ENCODE results near the gene TRIM62.

Gene TRIM62

DNA sequence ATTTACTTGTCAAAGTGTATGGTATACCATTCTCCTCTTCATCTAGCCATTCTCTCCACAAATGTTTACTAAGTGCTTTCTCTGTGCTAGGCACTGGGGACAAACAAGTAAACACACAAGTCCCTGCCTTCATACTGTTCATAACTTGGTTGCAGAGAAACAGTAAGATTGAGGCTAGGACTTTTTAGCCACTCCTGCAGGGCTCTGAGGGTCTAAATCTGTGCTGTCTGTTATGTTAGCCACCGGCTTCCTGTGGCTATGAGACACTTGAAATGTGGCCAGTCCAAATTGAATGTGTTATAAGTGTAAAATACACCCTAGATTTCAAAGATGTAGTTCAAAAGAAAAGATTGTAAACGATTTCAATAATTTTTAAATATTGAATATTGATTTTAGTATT lies 50.7 kb downstream of the TRIM62 start:
- Histone ChIP-seq H2AFZ (no peak overlapping the region), H3K4me1 (peaks cover 4% of the 10 kb centered on the region), H3K79me2 (no peaks in the 10 kb centered on the region), H3K9me3 (ENCODE audit: control insufficient read depth, low read length) (no peaks in the 10 kb centered on the region), H3K27ac (no peak overlapping the region), H3K36me3 (ENCODE audit: control insufficient read depth, insufficient read depth, low read length) (no peaks in the 10 kb centered on the region), H3K4me3 (ENCODE audit: low read depth, low read length) (no peak overlapping the region), H3K27me3 (ENCODE audit: control insufficient read depth, insufficient read depth, low read length) (no peaks in the 10 kb centered on the region), H3K9ac (no peak overlapping the region), H3K4me2 (ENCODE audit: low read length) (no peak overlapping the region)
- TF ChIP-seq, protein P1, sequence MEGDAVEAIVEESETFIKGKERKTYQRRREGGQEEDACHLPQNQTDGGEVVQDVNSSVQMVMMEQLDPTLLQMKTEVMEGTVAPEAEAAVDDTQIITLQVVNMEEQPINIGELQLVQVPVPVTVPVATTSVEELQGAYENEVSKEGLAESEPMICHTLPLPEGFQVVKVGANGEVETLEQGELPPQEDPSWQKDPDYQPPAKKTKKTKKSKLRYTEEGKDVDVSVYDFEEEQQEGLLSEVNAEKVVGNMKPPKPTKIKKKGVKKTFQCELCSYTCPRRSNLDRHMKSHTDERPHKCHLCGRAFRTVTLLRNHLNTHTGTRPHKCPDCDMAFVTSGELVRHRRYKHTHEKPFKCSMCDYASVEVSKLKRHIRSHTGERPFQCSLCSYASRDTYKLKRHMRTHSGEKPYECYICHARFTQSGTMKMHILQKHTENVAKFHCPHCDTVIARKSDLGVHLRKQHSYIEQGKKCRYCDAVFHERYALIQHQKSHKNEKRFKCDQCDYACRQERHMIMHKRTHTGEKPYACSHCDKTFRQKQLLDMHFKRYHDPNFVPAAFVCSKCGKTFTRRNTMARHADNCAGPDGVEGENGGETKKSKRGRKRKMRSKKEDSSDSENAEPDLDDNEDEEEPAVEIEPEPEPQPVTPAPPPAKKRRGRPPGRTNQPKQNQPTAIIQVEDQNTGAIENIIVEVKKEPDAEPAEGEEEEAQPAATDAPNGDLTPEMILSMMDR (IDR thresholded peaks at IDR 0.05) = no peak

DNA sequence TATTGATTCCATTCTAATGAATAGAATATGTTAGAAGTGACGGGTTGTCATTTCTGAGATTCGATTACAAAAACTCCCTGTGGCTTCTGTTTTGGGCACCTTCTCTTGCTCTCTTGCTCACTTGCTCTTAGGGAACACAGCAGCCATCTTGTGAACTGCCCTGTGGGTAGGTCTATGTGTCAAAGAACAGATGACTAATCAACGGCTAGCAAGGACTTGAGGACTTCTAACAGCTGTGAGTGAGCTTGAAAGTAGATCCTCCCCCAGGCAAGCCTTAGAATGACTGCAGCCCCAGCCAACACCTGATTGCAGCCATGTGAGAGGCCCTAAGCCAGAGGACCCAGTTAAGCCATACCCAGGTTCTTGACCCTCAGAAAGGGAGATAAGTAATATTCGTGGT lies 51.5 kb downstream of the TRIM62 start:
- Histone ChIP-seq H3K27me3 (ENCODE audit: control insufficient read depth, insufficient read depth, low read length) (no peaks in the 10 kb centered on the region), H3K9me3 (ENCODE audit: control insufficient read depth, low read length) (no peaks in the 10 kb centered on the region), H2AFZ (no peak overlapping the region), H3K9ac (no peak overlapping the region), H3K36me3 (ENCODE audit: control insufficient read depth, insufficient read depth, low read length) (no peaks in the 10 kb centered on the region), H3K4me2 (ENCODE audit: low read length) (no peak overlapping the region), H3K79me2 (no peaks in the 10 kb centered on the region), H3K4me1 (peaks cover 4% of the 10 kb centered on the region), H3K27ac (no peak overlapping the region), H3K4me3 (ENCODE audit: low read depth, low read length) (no peak overlapping the region)
- TF ChIP-seq, protein P1 (IDR thresholded peaks at IDR 0.05) = no peak

DNA sequence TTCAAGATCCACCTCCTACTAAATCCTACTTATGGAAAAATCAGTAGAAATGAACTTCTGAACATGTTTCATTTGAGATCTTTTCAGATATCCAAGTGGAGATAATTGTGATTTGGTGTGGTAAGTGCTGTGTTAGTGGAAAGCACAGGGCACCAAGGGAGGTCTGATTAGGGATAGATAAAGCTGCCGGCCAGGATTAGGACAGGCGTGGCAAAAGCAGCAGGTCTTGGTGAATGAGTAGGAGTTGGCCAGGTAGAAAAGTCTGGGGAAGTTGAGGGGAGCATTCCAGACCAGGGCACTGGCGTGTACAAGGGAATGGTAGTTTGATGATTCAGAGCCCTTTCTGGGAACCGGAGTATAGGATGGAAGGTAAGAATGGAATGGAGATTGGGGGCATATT lies 53.1 kb downstream of the TRIM62 start:
- H3K4me2 ChIP-seq (ENCODE audit: low read length) = peak overlapping the region; percentile 74
- no peaks in the 10 kb centered on the region for H3K27me3 ChIP-seq (ENCODE audit: control insufficient read depth, insufficient read depth, low read length)
- H2AFZ ChIP-seq = no peak overlapping the region
- H3K9me3 ChIP-seq (ENCODE audit: control insufficient read depth, low read length) = no peaks in the 10 kb centered on the region
- no peak overlapping the region for H3K27ac ChIP-seq
- no peaks in the 10 kb centered on the region for H3K79me2 ChIP-seq
- H3K4me3 ChIP-seq (ENCODE audit: low read depth, low read length) = peak overlapping the region; percentile 98
- H3K4me1 ChIP-seq = peaks cover 4% of the 10 kb centered on the region
- TF ChIP-seq, protein P1 (IDR thresholded peaks at IDR 0.05) = no peak
- H3K36me3 ChIP-seq (ENCODE audit: control insufficient read depth, insufficient read depth, low read length) = no peaks in the 10 kb centered on the region
- no peak overlapping the region for H3K9ac ChIP-seq

DNA sequence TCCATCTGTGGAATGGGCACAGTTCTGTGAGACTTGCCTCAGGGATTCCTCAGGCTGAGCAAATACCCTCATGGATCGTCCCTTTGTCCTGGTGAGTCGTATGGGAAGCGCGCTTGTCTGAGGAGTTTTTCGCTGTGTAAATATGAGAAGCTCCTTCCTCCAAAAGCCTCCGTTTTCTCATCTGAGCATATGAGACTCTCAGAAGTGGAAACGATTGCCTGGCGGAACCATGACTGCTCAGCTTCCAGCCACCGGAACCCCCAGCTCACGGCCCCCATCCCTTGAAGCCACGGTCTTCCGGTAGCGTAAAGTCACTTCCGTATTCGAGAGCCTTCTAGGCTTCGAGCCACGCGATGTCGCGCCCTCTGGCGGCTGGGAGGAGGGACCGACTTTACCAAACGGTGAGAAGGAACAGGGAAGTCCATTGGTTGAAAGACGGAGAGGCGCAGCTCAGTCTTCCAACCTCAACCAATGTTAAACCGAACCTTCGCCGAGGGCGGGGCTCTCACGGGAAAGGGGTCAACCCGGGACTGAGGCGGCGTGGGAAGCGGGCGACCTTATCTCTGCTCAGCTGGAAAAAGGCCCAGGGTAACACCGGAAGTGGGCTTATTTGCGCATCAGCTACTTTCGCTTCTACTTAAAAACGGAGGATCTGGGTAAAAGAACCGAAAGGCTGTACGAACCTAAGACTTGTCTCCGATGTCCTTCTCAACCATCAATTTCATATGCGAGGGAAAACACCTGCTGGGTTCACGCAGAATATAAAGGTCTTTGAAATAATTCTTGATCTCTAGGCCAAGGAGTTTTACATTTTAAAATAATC lies 54.6 kb downstream of the TRIM62 start:
- no peaks in the 10 kb centered on the region for H3K27me3 ChIP-seq (ENCODE audit: control insufficient read depth, insufficient read depth, low read length)
- peak overlapping the region; percentile 98 for H3K4me3 ChIP-seq (ENCODE audit: low read depth, low read length)
- H2AFZ ChIP-seq = peak overlapping the region; percentile 85
- H3K79me2 ChIP-seq = no peaks in the 10 kb centered on the region
- peak overlapping the region; percentile 39 for H3K9ac ChIP-seq
- TF ChIP-seq, protein P1 (IDR thresholded peaks at IDR 0.05) = peak; percentile 85
- H3K36me3 ChIP-seq (ENCODE audit: control insufficient read depth, insufficient read depth, low read length) = no peaks in the 10 kb centered on the region
- no peaks in the 10 kb centered on the region for H3K9me3 ChIP-seq (ENCODE audit: control insufficient read depth, low read length)
- H3K27ac ChIP-seq = peak overlapping the region; percentile 86
- peak overlapping the region; percentile 90 for H3K4me2 ChIP-seq (ENCODE audit: low read length)
- H3K4me1 ChIP-seq = peaks cover 4% of the 10 kb centered on the region
